Measurements from ENCODE around the gene SLFN14.

SLFN14 gene

DNA sequence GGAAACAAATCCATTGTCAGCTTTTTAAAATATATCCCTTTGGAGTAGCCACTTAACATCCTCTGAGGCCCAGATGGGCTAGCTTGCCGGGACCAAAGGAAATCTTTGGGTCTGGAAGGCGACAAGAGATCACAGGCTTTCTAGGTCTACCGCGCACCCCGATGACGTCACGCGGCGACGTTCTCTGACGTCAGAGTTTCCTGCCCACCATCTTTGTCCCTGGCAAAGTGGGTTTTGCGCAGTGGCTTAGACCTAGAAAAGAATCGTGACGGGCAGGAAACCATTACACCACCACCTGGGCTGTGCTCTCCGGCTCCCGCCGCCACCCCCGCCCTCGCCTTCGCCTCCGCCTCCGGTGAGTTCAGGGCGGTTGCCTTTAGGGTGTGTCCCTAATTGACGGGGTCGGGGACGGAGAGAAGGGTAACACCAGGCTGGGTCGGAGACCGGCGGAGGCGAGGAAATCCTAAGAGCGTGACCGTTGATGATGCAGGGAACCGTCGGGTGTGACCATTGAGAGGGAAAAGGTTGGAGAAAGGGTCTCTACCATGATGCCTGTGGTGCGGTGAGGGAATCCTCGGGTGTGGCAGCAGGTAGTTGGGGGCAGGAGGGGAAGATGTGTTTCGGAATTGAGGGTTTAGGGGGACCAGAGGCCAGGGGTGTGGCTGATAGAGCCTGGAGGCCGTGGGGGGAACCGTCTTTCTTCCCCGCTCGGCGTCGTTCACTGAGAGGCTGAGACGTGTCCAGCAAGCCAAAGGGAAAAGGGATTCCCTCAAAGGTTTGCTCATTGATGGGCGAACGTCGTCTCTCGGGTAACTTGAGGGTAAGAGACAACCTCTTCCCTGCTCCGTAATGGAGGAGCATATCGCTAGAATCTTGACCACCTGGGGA is 26.7 kb upstream of the SLFN14 start, which contains the start of gene AP2B1:
Gene AP2B1, plus strand, starts transcription at position 249 of the 888 bp plus-strand sequence. CDS start 6,709 bp downstream, outside the sequence.
- TF ChIP-seq FOXP2 (optimal IDR thresholded peaks at IDR 0.05; ENCODE audit: borderline replicate concordance, extremely low read depth, extremely low read length, insufficient read depth) (peak; percentile 58), TAF1 (IDR thresholded peaks at IDR 0.05; ENCODE audit: borderline replicate concordance, insufficient read depth, low read length) (peak; percentile 78), SIN3A (IDR thresholded peaks at IDR 0.05; ENCODE audit: borderline replicate concordance, insufficient read depth, low read length) (0 out of 2 replicates have a peak, but pooled peaks have one; percentile 6), POLR2AphosphoS5 (IDR thresholded peaks at IDR 0.05; ENCODE audit: low read depth, low read length) (peak; percentile 80)
- TF ChIP-seq, protein P1, sequence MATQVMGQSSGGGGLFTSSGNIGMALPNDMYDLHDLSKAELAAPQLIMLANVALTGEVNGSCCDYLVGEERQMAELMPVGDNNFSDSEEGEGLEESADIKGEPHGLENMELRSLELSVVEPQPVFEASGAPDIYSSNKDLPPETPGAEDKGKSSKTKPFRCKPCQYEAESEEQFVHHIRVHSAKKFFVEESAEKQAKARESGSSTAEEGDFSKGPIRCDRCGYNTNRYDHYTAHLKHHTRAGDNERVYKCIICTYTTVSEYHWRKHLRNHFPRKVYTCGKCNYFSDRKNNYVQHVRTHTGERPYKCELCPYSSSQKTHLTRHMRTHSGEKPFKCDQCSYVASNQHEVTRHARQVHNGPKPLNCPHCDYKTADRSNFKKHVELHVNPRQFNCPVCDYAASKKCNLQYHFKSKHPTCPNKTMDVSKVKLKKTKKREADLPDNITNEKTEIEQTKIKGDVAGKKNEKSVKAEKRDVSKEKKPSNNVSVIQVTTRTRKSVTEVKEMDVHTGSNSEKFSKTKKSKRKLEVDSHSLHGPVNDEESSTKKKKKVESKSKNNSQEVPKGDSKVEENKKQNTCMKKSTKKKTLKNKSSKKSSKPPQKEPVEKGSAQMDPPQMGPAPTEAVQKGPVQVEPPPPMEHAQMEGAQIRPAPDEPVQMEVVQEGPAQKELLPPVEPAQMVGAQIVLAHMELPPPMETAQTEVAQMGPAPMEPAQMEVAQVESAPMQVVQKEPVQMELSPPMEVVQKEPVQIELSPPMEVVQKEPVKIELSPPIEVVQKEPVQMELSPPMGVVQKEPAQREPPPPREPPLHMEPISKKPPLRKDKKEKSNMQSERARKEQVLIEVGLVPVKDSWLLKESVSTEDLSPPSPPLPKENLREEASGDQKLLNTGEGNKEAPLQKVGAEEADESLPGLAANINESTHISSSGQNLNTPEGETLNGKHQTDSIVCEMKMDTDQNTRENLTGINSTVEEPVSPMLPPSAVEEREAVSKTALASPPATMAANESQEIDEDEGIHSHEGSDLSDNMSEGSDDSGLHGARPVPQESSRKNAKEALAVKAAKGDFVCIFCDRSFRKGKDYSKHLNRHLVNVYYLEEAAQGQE (IDR thresholded peaks at IDR 0.05; ENCODE audit: insufficient read depth in 1 of 2, low read depth in 2 of 2, low read length in 2 of 2): 0 out of 4 replicates have a peak, but pooled peaks of 1 of the 2 experiments have one; percentile 39

DNA sequence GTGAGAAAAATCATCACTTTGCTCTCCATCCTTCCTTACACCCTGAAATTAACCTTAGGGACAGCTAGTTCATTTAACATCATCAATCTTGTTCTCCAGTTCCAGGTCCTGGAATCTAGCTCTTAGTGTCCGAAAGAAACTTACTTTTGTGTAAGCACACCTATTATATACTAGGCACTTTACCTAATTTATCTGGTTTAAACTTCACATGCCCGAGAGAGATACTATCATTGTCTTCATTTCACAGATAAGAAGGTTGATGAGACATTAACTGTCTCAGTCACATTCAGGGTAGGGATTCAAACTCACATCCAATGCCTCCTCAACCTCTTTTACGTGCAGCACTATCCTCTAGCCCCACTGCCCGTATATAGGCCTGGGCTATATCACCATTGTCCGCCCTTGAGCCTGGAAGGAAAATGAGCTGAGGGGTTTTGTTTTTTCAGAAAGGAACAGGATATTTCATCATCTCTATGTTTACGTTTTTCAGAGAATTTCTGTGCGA is 26.0 kb upstream of the SLFN14 start:
- TF ChIP-seq SIN3A (IDR thresholded peaks at IDR 0.05; ENCODE audit: borderline replicate concordance, insufficient read depth, low read length) (no peak), TAF1 (IDR thresholded peaks at IDR 0.05; ENCODE audit: borderline replicate concordance, insufficient read depth, low read length) (no peak), FOXP2 (optimal IDR thresholded peaks at IDR 0.05; ENCODE audit: borderline replicate concordance, extremely low read depth, extremely low read length, insufficient read depth) (no peak), POLR2AphosphoS5 (IDR thresholded peaks at IDR 0.05; ENCODE audit: low read depth, low read length) (no peak)
- TF ChIP-seq, protein P1 (IDR thresholded peaks at IDR 0.05; ENCODE audit: insufficient read depth in 1 of 2, low read depth in 2 of 2, low read length in 2 of 2): no peak

DNA sequence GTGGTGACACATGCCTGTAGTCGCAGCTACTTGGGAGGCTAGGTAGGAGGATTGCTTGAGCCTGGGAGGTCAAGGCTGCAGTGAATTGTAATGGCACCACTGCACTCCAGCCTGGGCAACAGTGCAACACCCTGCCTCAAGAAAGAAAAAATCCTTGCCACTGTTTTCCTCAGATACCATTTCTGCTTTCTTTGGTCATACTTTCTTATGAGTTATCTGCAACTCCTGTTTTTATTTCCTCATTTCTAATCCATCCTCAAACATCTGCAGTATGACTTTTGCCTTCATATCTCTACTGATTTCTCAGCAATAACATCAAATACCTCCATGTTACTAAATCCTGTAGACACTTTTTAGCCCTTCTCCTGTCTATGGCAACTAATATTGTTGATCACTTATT is 23.4 kb upstream of the SLFN14 start:
- TF ChIP-seq SIN3A (IDR thresholded peaks at IDR 0.05; ENCODE audit: borderline replicate concordance, insufficient read depth, low read length) (no peak), FOXP2 (optimal IDR thresholded peaks at IDR 0.05; ENCODE audit: borderline replicate concordance, extremely low read depth, extremely low read length, insufficient read depth) (no peak), TAF1 (IDR thresholded peaks at IDR 0.05; ENCODE audit: borderline replicate concordance, insufficient read depth, low read length) (no peak), POLR2AphosphoS5 (IDR thresholded peaks at IDR 0.05; ENCODE audit: low read depth, low read length) (no peak)
- TF ChIP-seq, protein P1 (IDR thresholded peaks at IDR 0.05; ENCODE audit: insufficient read depth in 1 of 2, low read depth in 2 of 2, low read length in 2 of 2): no peak

DNA sequence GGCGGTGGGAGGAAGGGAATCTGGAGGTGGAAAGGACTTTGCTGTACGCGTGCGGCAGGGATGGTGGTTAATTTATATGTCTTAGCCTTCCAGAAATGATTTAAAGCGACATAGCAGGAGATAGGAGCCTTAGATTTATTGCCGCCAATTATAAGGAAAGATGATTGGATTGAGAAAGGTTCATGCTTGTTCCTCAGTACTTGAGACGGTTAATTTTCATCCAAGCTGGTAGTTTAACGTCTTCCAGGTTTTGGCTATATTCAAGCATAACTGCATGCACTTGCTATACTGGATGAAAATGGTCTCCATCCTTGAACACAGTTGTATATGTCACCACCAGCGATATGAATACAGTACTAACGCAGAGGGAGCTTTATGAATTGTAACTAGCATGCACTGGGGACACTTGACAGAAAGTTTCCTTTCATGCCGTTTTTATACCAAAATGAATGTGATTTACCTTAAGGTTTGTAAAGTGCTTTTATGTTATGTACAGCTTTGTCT is 18.4 kb upstream of the SLFN14 start:
- TF ChIP-seq TAF1 (IDR thresholded peaks at IDR 0.05; ENCODE audit: borderline replicate concordance, insufficient read depth, low read length) (no peak), SIN3A (IDR thresholded peaks at IDR 0.05; ENCODE audit: borderline replicate concordance, insufficient read depth, low read length) (no peak), POLR2AphosphoS5 (IDR thresholded peaks at IDR 0.05; ENCODE audit: low read depth, low read length) (no peak), FOXP2 (optimal IDR thresholded peaks at IDR 0.05; ENCODE audit: borderline replicate concordance, extremely low read depth, extremely low read length, insufficient read depth) (no peak)
- TF ChIP-seq, protein P1 (IDR thresholded peaks at IDR 0.05; ENCODE audit: insufficient read depth in 1 of 2, low read depth in 2 of 2, low read length in 2 of 2): no peak
